ENCODE measurements around the gene PLA2G6. TPM values are rescaled to one million over a fixed set of nuclear protein-coding genes. Genes with fewer than 3 reads are reported as not detected.

PLA2G6 gene
- total RNA-seq, 1 donor, result 10.8 TPM

- peak; percentile 6 for DNase-seq (ENCODE audit: low read depth)
- H3K4me3 ChIP-seq (ENCODE audit: low read depth, low read length), result no peak overlapping the region
- TF ChIP-seq CTCF (IDR thresholded peaks at IDR 0.05; ENCODE audit: insufficient read depth, low read depth, low read length), result no peak
Observed at GRCh38 chr22:38131399-38131798, 50.2 kb downstream of the PLA2G6 start.

- no peak overlapping the region for H3K4me3 ChIP-seq (ENCODE audit: low read depth, low read length)
- TF ChIP-seq CTCF (IDR thresholded peaks at IDR 0.05; ENCODE audit: insufficient read depth, low read depth, low read length), result no peak
- no peak for DNase-seq (ENCODE audit: low read depth)
Observed at GRCh38 chr22:38129856-38130255, 51.8 kb downstream of the PLA2G6 start.

- TF ChIP-seq CTCF (IDR thresholded peaks at IDR 0.05; ENCODE audit: insufficient read depth, low read depth, low read length), result no peak
- DNase-seq (ENCODE audit: low read depth), result no peak
- no peak overlapping the region for H3K4me3 ChIP-seq (ENCODE audit: low read depth, low read length)
Observed at GRCh38 chr22:38129021-38129420, 52.6 kb downstream of the PLA2G6 start.

- TF ChIP-seq CTCF (IDR thresholded peaks at IDR 0.05; ENCODE audit: insufficient read depth, low read depth, low read length), result no peak
- no peak for DNase-seq (ENCODE audit: low read depth)
- H3K4me3 ChIP-seq (ENCODE audit: low read depth, low read length), result no peak overlapping the region
Observed at GRCh38 chr22:38127869-38128268, 53.8 kb downstream of the PLA2G6 start.

- DNase-seq (ENCODE audit: low read depth), result no peak
- no peak for TF ChIP-seq CTCF (IDR thresholded peaks at IDR 0.05; ENCODE audit: insufficient read depth, low read depth, low read length)
- H3K4me3 ChIP-seq (ENCODE audit: low read depth, low read length), result no peak overlapping the region
Observed at GRCh38 chr22:38126928-38127668, 54.5 kb downstream of the PLA2G6 start.

- no peak for DNase-seq (ENCODE audit: low read depth)
Observed at GRCh38 chr22:38125751-38126201, 55.9 kb downstream of the PLA2G6 start.

More at GRCh38 chr22:38125751-38126201, 55.9 kb downstream of the PLA2G6 start:
- H3K4me3 ChIP-seq (ENCODE audit: low read depth, low read length), result no peak overlapping the region
- no peak for TF ChIP-seq CTCF (IDR thresholded peaks at IDR 0.05; ENCODE audit: insufficient read depth, low read depth, low read length)

Measured in fibroblast of villous mesenchyme (primary cell).